Thyroid gland (tissue), 4 donors: Measurements from ENCODE around the gene C1orf146.

Experiments
- CTCF ChIP-seq, 6 experiments: fragments of 200-600 bp in 3 of 6; fragments of 450-650 bp in 3 of 6; sonication (generic) in 3 of 6; IDR thresholded peaks; one replicate each; pipeline ENCODE4 v1.5.1; 2016 to 2019; ENCODE audit warnings: antibody characterized with exemption in 6 of 6, mild to moderate bottlenecking in 2 of 6, inconsistent platforms in 1 of 6, moderate library complexity in 1 of 6
- POLR2A ChIP-seq, 2 donors: fragments of 450-650 bp; IDR thresholded peaks; one replicate each; pipeline ENCODE4 v1.6.1; 2017; ENCODE audit warnings: antibody characterized with exemption in 2 of 2, mild to moderate bottlenecking in 2 of 2, moderate library complexity in 1 of 2

- TF ChIP-seq POLR2A (IDR thresholded peaks at IDR 0.05): no peak
- TF ChIP-seq CTCF (IDR thresholded peaks at IDR 0.05): no peak
Observed at GRCh38 chr1:92230736-92231135, 13.0 kb downstream of the C1orf146 start.
